Glomerular endothelial cell (primary cell): ENCODE measurements around the gene VAC14. TPM values are rescaled to one million over a fixed set of nuclear protein-coding genes. Genes with fewer than 3 reads are reported as not detected.

ENCODE experiments used
- DNase-seq: peaks from one replicate; pipeline ENCODE4 v3.0.0-alpha.2; 2011; ENCODE audit warnings: low read depth, low spot score; ENCODE audit errors: extremely low read depth
- total RNA-seq: library from RNA; depleted of rRNA; stranded (reverse); fragments of >200 nt; gene quantifications from 2 replicates; pipeline ENCODE4 v1.2.3, GENCODE V29; 2015

The VAC14 gene
- total RNA-seq, 1 donor from 2014 or later, result 63.1 TPM

DNA sequence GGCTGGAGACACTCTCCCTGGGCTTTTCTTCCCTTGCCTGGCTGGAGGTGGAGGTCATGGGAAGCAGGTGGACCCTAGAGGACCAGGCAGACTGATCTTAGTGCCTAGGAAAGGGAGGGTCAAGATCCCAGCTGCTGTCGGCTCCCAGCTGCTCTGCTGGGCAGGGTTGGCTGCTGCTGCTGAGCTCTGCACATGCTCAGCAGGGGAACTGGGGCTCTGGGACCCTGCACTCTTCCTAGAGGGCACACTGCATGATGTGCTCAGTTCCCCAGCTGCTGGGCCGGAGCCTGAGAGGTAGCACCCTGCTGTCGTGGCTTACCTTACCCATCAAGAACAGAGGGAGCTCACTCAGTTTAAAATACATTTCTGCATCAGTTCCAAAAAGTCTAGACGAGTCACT lies 34.3 kb downstream of the VAC14 start:
- DNase-seq, result no peak

DNA sequence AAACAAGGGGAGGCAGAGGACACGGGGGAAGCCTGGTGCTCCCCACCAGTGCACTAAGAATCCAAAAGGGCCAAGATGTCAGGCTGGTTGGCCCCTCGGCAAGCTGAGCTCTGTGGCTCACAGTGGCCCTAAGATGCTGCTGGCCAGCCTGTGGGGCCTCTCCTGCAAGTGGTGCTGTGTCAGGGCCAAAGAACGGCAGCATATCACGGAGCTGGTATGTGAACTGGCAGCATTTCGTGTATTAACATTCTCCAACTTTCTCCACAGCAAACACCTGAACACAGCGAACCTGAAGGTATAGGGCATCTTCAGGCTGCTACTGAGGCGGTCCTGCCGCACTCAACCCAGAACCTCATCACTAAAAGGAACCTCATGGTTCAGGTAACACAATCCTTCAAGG lies 34.8 kb downstream of the VAC14 start:
- DNase-seq, result no peak

DNA sequence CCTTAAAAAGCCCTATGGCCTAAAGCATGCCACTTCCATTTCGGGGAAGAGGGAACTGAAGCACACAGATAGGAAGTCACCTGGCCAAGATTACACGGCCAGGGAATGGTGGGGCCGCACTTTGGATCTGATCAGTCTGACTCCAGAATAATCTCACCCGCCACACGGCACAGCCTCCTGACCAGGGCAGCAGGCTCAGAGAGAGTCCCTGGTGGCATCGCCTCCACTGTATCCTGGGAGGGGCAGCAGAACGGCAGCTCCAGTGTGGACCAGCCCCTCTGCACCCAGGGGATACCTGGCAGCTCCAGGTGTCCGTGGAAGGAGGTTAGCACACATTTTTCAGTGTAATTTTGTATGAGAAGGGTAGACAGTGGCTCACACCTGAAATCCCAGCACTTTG lies 35.5 kb downstream of the VAC14 start:
- DNase-seq, result no peak

DNA sequence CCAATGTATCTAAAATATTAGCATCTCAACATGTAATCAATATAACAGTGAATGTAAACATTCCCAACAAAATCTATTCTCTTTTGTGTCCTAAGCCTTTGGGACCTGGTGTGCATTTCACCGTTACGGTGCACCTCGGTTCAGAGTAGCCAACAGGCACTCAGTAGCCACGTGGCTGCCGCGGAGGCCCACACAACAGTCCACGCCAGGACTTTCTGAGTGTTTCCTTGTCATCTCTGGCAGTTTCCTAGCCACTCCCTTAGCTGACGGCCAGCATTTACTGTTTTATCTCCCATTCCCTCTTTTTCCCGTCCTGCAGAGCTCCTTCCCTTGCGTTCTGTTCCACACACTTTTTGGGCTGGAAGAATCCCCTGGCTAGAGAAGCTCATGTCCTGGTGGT lies 36.3 kb downstream of the VAC14 start:
- DNase-seq, result no peak

DNA sequence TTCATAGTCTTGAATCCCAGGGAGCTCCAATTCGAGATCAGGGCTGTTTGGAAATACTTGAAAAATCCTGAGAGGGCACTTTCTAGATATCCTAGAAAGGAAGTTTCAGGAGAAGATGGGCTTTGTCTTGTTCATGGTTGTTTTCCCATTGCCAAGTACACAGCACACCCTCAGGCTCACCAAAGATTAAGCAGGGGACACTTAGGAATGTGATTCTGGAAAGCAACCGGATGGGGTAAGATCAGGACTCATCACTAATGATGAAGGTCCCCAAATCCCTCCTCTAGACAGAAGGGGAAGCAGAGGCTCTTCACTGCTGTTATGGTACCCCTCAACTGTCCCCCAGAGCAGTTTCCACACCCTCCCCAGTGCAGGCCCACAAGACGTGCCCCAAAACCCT lies 40.7 kb downstream of the VAC14 start:
- no peak for DNase-seq

- DNase-seq, result no peak
Observed at GRCh38 chr16:70759666-70760065, 41.3 kb downstream of the VAC14 start.

DNA sequence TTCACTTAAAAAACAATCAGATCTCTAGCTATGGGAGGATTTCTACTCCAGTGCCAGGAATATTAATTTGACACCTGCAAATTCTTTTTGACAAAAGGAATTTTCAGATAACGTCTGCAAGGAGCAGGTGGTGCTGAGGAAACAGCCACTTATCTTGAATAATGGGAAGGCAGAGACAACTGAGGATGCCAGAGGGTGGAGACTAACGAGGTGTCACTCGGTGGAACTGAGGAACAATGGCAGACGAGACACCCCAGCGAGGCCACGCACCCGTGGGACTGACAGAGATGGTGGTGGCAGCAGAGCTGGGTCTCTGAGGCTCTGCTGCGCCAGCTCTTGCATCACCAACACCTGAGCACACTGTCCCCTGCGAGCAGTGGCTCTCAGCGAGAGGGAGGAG lies 42.2 kb downstream of the VAC14 start:
- DNase-seq, result no peak

DNA sequence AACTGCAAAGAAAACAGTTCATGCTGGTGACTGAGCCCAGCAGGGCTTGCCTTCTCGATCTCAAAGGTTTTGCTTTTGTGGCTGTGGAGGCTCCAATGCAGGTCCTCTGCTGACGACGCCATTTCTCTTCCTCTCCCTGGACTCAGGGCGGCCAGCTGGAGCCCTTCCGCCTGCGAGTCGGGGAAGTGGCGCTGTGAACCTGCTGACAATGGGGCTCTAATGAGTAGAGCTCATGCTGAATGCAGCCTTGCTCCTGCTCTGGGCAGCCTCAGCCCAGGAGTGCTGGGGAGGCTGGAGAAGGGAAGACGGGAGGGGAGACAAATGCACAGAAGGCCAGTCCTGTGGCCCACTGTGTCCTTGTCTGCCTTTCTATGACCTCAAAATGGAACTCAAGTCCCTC lies 43.8 kb downstream of the VAC14 start:
- no peak for DNase-seq

DNA sequence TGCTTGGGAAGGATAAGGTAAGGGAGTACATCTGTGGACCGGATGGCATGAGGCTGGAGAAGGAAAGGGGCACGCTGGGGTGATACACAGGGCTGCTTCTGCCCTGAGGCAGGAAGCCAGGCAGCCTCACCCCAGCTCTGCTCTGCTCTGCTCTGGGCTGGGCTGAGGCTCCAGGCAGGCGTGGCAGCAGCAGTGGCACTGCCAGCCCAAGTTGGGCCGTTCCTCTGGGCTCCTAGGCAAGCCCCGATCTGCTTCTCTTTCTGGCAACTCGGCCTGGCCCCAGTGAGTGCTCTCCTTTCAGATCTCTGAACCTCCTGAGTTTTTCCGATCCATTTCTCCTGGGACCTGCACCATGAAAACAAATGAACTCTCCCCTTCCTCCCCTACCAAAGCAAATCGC lies 44.9 kb downstream of the VAC14 start:
- no peak for DNase-seq

- no peak for DNase-seq
Observed at GRCh38 chr16:70754851-70755600, 45.9 kb downstream of the VAC14 start.

DNA sequence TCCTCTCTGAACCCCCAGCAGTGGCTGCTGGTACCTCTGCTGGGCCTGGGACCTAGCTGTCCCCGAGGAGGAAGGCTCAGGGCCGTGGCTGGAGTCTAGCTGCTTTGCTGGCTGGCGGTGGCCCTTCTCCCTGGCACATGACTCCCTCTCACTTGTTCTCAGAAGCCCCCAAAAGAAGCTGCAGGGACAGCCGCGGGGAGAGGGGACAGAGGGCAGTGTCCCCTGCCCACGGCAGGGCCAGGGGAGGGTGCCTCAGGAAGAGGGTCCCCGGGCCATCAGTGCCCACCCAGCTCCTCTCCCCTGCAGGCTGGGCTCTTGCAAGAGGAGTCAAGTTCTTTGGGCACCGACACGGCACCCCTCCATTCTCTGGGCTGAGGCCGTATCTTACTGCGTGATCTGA lies 46.6 kb downstream of the VAC14 start:
- no peak for DNase-seq

DNA sequence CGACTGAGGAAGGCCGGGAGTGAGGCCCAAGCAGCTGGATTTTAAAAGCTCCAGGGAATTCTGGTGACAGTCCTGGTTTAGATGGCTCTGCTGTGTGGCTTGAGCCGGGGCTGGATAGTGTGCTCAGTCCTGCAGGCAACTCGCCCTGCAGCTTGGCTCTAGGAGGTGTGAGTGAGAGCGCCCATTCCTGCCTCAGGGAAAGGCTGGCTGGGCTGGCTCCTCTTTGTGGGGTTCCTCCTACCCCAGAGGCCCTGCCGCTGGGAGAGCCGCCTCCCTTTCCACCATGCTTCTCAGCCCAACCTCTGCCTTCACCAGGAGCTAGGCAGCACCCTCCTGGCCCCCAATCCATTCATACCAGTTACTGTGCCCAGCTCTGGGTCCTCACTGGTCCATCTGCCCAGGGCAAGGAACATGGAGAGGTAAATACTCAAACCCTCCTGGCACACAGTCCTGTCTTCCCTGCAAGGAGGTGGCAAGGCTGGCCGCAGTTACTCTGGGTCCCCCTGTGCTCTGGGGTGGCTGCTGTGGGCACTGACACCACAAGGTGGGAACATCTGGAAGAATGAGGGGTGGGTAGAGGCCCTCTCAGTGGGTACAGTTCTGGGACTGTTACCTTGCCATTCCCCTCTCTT lies 47.1 kb downstream of the VAC14 start:
- no peak for DNase-seq

DNA sequence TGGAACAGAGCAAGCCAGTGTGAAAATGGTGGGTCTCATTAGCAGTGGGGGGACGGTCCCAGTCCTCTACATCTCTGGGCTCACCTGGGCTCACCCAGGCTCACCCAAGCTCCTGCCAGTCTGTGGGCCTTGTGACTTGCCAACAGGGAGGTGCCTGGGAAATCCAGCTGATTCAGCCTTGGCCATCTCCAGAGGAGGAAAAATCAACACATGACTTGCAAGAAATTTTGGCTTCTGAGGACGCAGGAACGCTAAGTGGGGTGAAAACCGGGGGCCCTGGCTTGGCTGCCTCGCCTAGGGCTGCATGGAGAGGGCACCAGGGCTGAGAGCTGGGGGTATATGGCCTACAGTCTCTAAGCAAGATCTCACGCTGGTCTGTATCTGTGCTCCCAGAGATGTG lies 47.7 kb downstream of the VAC14 start:
- no peak for DNase-seq

GRCh38 chr16:70752426-70752825 lies 48.5 kb downstream of the VAC14 start:
- DNase-seq, result no peak

DNA sequence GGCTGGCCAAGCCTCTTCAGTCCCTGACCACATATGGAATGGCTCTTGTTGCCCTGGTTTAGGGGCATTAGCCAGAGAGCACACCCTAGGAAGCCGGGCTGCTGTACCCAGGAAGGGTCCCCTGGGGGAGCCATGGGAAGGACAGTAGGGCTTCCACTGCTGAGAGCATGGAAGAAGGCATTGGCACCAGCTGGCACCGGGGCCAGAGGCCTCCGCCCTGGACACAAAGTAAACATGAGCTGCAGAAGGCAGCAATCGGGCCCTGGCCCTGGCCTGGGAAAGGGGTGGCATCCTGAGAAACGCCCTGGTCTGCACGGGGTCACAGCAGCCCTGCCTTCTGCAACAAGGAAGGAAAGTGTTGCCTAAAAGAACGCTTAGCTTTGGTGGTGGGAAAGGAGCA lies 49.4 kb downstream of the VAC14 start:
- no peak for DNase-seq

- DNase-seq, result peak; percentile 72
Observed at GRCh38 chr16:70750893-70751467, 50.0 kb downstream of the VAC14 start.

DNA sequence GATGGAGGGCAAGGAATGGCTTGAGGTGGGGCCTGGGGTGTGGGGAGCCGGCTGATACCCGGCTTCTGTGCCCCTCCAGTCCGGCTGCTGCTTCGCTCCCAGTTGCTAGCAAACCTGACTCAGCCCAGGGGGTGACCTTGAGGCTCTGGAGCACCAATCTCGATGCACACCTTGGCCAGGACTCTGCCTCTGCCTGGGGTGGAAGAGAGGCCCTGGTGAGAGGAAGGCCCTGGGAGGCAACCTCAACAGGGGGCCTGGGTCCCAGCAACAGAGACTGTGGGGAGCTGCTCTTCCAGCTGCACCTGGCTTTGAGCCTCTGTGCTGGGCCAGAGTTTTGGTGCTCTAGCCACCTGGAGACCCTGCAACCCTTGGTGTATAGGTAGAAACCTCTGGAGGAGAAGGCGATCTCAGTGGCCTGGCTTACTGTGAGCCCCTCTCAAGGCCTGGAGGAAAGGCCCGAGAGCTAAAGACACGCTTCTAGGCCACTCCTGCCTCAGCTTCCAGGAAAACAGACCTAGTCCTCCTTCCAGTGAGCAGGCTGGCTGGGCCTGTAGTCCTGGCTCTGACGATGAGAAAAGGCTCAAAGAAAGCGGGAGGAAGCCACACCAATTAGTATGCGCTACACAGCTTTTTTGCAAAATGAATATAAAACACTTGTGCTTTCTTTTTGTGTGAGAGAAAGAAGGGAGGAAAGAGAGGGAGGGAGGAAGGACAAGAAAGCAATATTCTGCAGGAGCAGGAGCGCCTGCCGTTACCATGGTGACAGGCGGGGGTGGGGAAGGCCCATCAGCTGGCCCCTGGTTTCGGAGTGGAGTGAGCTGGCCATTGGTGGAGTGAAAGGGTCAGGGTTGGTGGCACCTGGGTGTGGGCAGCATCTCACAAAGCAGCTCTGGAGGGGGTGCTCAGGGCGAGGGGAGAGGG lies 51.0 kb downstream of the VAC14 start:
- DNase-seq, result no peak

GRCh38 chr16:70749006-70749678 lies 51.8 kb downstream of the VAC14 start:
- no peak for DNase-seq

DNA sequence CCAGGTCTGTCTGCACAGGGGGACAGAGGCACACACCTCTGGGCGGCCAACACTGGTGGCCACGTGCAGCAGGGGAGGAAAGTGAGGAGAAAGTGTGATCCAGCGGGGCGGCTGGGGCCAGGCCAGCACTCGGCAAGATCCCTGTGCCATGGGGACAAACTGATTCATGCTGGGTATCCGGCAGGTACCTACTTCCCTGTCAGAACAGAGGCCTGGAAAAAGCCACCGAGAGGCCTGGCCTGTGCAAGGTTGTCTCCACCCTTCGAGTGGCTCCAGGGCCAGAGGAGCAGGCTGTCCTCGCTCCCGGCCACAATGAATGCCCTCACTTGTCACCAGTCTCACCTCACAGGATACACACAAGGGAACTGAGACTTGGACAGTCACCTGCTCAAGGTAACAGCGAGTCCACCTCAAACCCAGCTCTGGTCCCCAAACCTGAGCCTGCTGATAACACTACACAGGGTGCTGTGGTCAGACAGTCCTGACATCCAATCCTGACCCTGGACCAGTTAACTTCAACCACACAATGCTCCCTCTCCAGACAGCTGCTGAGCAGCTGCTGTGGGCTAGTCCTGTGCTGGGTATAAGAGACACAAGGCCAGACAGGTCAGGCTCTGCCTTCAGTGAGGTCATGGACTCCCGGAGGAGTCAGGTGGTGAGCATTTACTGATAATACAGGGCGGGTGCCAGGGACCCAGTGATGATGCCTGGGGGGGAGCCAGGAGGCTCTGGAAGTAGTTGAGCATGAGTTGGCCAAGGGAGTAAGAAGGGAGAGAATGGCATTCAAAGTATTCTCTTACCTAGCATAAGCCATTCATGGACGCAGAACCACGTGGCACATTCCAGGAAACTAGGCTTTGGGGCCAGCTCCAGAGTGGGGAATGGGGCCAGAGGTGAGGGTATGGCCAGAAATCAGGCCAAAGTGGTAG lies 53.0 kb downstream of the VAC14 start:
- no peak for DNase-seq
